A549 treated with RU486 at 1 μM for 4 hours (cell line): Measurements from ENCODE around the gene PCDHGA1. TPM values are rescaled to one million over a fixed set of nuclear protein-coding genes. Genes with fewer than 3 reads are reported as not detected.

Experiments used
- total RNA-seq: library from RNA; stranded (reverse); fragments of 200-300 nt; extraction: Qiagen RNA extraction; gene quantifications from 5 replicates; pipeline ENCODE4 v1.2.3, GENCODE V29; 2022; ENCODE audit warnings: low read depth

PCDHGA1 gene
- 0.31 to 0.42 TPM (median 0.35 TPM) in 5 replicates for total RNA-seq

DNA sequence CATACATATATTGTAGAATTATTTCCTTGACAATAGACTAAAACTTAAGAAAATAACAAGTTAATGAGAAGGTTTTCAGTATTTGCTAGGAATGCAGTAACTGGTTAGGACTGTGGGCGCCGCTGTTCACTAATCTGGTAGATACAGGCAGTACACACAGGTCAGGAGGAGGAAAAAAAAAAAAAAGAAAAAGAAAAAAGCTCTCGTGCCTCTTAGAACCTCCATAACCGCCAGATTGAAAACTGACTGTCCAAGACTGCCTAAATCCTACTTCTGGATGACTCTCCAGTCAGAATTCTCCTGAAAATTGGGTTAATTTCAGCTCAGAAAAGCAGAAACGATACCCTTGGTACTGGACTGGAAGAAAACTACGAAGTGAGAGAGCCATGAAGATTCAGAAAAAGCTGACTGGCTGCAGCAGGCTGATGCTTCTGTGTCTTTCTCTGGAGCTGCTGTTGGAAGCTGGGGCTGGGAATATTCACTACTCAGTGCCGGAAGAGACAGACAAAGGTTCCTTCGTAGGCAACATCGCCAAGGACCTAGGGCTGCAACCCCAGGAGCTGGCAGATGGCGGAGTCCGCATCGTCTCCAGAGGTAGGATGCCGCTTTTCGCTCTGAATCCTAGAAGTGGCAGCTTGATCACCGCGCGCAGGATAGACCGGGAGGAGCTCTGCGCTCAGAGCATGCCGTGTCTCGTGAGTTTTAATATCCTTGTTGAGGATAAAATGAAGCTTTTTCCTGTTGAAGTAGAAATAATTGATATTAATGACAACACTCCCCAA lies at the start of gene PCDHGA1:
TSS of gene PCDHGA1 (plus strand) at position 216 of the 782 bp plus-strand sequence.

DNA sequence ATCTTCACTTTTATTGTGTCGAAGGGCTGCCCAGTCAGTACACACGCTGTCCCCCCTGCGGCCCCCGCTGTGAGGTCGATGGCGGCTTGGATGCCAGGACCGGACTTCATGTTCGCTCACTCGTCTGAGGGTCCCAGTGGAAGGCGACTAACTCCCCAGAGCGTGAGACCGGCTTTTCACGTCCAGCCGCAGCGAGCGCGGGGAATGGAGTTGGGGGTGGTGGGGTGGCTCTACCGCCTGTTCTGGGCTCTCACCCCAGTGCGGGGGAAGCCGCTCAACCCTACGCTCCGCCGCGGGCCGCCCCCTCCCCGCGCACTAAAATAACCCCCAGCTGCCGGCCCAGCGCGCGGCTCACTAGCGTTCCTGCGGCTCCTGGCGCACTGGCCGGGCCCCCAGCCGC lies 26.6 kb upstream of the PCDHGA1 start, which contains the start of gene SLC25A2:
TSS of gene SLC25A2 (minus strand) at position 294 of the 400 bp plus-strand sequence. CDS start at position 110, 184 bp downstream.

DNA sequence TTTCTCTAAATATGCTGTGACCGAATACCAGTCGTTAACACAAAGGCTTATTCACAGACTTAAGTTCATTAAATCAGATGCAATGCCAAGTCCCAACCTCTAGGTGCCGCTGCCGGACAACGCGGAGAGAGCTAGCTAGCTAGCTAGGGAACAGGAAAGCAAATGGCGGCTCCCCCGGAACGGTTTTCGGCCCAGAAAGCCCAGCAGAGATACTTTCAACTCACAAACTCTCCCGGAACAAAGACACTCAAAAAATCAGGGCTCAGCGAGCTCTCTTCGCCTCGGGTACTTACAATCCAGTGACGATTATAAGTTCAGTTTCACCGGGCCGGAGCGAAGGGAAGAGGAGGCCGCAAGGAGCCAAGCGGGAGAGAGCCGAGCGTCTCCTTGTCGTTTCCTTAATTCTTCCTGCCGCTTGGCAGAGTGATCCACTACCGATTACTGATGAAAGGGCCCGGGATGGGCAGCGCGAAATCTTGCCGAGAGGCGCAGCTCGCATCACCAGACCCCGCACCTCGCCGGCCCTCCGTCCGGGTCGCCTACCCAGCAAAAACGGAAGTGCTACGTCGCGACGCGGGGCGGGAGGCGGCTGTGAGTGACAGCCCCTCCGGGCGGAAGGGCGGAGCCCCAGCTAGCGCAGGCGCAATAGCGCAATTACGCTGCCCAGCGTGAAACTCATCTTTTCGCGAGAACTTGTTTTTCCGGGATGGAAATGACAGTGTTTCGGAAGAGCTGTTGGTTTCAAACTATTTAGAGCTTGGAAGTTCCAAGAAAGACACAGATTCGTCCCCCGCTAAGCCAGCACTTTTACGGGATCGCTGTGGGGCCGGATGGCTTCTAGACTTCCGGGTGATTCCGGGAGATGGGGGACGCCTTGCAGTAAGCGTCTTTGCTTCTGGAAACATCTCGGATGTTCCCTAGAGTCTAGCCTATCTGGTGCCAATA lies 9.8 kb upstream of the PCDHGA1 start, which contains the start of gene TAF7:
TSS of gene TAF7 (minus strand) at position 560 of the 945 bp plus-strand sequence. CDS start 740 bp downstream, outside the sequence.

DNA sequence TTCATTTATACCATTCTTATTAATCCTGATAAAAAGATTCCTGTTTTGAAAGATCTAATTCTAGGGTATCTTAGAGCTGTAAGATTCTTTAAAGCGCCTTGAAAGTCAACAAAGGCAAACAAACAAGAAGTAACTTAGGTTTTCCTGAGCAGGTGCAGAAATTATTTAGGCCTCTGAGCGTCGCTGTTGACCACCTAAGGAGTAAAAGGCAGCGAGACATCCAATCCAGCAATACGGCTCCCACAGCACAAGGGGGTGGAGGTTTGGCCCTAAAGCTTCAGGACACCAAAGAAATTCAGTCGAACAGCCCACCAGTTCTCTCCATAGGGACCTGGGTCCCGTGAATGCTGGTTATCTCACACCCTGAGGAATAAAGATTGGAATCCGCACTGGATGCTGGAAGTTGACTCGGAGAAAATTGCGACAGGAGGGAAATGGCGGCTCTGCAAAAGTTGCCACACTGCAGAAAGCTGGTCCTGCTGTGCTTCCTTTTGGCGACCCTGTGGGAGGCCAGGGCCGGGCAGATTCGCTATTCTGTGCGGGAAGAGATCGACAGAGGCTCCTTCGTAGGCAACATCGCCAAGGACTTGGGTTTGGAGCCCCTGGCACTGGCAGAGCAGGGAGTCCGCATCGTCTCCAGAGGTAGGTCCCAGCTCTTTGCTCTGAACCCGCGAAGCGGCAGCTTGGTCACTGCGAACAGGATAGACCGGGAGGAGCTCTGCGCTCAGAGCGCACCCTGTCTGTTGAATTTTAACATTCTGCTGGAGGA lies 8.4 kb downstream of the PCDHGA1 start, which contains the start of gene PCDHGA2:
TSS of gene PCDHGA2 (plus strand) at position 223 of the 769 bp plus-strand sequence.

DNA sequence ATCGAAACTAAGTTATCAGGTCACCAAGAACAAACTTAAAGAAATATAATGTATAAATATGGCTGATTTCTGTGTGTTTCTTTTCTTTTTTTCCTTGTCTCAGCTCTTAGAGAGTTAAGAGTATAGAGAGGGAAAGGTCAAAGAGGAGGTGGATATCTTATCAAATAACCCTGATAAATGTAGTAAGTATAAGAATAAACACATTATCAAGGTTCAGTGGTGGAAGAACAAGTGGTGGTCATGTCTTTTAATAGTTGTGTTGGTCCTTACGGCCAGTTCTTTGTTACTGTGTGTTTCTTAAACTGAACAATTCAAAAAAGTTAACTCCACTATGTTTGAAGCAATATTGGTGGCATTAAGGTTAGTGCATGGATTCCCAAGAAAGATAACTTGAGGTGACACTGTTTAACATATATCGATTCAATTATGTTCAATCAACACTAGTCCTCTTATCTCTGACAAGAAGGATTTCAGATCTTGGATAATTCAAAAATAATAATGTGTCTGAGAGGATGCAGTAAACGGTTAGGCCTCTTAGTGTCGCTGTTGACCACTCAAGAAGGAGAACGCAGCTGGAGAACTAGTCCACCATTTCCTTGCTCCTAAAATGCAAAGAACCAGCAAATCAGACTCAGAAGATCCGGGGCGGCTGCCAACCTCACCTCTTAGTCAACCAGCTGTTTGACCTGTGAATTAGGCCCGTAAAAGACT lies 13.1 kb downstream of the PCDHGA1 start, which contains the start of gene PCDHGA3:
TSS of gene PCDHGA3 (plus strand) at position 588 of the 711 bp plus-strand sequence. CDS start 205 bp downstream, outside the sequence.

GRCh38 chr5:141349917-141350619 lies 19.8 kb downstream of the PCDHGA1 start, which contains the start of gene PCDHGB1:
PCDHGB1 (plus strand) TSS chr5:141350099; CDS start chr5:141350261, 162 bp downstream.

DNA sequence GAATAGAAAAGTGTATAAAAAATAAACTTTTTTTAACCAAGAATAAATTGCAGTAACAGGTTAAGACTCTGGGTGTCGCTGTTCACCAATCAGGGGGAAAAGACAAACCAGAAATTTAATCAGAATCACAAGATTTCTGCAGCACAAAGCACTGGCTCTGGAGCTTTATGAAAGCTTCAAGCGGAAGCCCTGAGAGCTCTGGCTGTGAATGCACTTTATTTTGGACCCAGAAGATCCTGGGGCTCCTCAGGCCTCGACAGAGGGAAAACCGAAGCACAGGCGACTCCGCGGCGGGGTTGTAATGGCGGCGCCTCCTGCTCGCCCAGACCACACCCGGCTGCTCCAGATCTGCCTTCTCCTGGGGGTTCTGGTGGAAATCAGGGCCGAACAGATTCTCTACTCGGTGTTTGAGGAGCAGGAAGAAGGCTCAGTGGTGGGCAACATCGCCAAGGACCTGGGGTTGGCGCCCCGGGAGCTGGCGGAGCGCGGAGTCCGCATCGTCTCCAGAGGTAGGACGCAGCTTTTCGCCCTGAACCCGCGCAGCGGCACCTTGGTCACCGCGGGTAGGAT lies 24.7 kb downstream of the PCDHGA1 start, which contains the start of gene PCDHGA4:
TSS of gene PCDHGA4 (plus strand) at position 122 of the 570 bp plus-strand sequence. CDS start at position 209, 87 bp downstream.

GRCh38 chr5:141359790-141360426 lies 29.6 kb downstream of the PCDHGA1 start, which contains the start of gene PCDHGB2:
PCDHGB2 (plus strand) TSS chr5:141359994; CDS start chr5:141360136, 142 bp downstream.

DNA sequence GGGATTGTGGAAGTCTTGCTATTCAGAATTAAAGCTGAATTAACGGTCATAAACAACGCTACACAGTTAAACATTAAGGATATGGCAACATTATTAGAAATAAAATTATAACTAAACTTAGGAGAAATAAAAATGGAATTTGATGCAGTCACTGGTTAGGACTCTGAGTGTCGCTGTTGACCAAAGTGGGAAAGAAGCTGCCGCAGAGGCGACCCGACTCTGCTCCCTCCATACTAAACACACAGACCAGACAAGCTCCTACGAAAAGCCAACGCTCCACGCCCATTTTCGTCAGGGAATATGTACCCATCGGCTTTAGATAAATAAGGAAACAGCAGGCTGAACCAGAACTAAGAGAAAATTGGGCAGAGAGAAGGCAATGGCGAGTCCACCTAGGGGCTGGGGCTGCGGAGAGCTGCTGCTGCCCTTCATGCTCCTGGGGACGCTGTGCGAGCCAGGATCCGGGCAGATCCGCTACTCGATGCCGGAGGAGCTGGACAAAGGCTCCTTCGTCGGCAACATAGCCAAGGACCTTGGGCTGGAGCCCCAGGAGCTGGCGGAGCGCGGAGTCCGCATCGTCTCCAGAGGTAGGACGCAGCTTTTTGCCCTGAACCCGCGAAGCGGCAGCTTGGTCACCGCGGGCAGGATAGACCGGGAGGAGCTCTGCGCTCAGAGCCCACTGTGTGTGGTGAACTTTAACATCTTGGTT lies 33.8 kb downstream of the PCDHGA1 start, which contains the start of gene PCDHGA5:
TSS of gene PCDHGA5 (plus strand) at position 211 of the 709 bp plus-strand sequence. CDS start at position 380, 169 bp downstream.

GRCh38 chr5:141369994-141370848 lies 39.9 kb downstream of the PCDHGA1 start, which contains the start of gene PCDHGB3:
PCDHGB3 (plus strand) TSS chr5:141370242; CDS start chr5:141370395, 153 bp downstream.

DNA sequence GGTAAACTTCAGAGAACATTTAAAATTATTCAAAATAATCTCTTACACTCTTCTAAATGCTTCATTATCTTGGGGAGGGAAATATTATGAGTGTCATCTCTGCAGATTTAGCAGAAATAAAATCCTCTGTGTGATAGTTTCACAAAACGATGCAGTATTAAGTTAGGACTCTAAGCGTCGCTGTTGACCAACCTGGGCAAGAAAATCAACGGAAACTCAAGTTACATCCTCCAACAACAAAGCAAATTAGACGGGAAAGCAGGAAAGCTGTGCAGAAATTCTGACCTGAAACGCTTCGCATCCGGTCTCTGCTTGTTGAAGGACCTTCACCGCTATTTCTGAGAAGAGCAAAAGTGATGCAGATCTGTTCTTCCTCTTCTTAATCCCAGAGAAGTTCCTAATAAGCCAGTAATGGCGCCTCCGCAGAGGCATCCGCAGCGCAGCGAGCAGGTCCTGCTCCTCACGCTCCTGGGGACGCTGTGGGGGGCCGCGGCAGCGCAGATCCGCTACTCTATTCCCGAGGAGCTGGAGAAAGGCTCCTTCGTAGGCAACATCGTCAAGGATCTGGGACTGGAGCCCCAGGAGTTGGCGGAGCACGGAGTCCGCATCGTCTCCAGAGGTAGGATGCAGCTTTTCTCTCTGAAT lies 43.5 kb downstream of the PCDHGA1 start, which contains the start of gene PCDHGA6:
TSS of gene PCDHGA6 (plus strand) at position 219 of the 645 bp plus-strand sequence. CDS start at position 412, 193 bp downstream.

DNA sequence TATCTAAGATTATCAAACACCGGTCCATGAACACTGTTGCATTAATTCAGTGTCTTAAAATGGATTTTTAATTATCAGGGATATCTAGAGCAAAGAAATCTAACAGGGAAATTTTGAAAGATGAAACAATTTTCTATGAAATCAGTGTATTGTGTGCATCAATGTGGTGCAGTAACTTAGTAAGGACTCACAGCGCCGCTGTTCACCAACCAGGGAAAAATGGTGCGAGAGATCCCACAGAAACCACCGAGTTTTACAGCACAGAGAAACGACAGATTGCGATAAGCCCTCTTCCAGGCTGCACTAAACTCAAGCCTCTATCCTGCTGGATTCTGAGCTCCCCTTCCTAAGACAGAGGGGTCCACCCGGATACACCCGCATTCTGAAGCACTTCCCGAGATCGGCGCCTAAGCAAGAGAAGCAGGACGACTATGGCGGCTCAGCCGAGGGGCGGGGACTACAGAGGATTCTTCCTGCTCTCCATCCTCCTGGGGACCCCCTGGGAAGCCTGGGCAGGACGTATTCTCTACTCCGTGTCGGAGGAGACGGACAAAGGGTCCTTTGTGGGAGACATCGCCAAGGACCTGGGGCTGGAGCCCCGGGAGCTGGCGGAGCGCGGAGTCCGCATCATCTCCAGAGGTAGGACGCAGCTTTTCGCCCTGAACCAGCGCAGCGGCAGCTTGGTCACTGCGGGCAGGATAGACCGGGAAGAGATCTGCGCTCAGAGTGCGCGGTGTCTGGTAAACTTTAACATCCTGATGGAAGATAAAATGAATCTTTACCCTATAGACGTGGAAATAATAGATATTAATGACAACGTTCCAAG lies 52.4 kb downstream of the PCDHGA1 start, which contains the start of gene PCDHGA7:
TSS of gene PCDHGA7 (plus strand) at position 274 of the 826 bp plus-strand sequence. CDS start at position 432, 158 bp downstream.

GRCh38 chr5:141387557-141388311 lies 57.4 kb downstream of the PCDHGA1 start, which contains the start of gene PCDHGB4:
PCDHGB4 (plus strand) TSS chr5:141387698; CDS start chr5:141387885, 187 bp downstream.

GRCh38 chr5:141392429-141393198 lies 62.3 kb downstream of the PCDHGA1 start, which contains the start of gene PCDHGA8:
PCDHGA8 (plus strand) TSS chr5:141392633; CDS start chr5:141392814, 181 bp downstream.

